ENCODE measurements around the gene VKORC1. TPM values are rescaled to one million over a fixed set of nuclear protein-coding genes. Genes with fewer than 3 reads are reported as not detected.
A peak's percentile ranks its signal among the peaks of the same experiment; 100 is the strongest.

Gene VKORC1
- total and polyA plus RNA-seq, 2 of the 8 experiments (the other 6 are each of a cell fraction or from before 2014, with no cell fraction given) = 84.1 to 483 TPM

- Histone ChIP-seq H3K4ac (replicated peaks; ENCODE audit: insufficient read length, low read depth, low read length) (no peak overlapping the region), H2BK15ac (ENCODE audit: low read length) (no peak overlapping the region), H2BK120ac (replicated peaks; ENCODE audit: low read depth, low read length) (no peak overlapping the region), H3K9me3 (ENCODE audit: insufficient read depth in 2 of 2, low read depth in 1 of 2, low read length in 1 of 2) (no peaks in the 10 kb centered on the region), H3K4me2 (ENCODE audit: insufficient read depth in 1 of 2, low read depth in 2 of 2, low read length in 2 of 2) (peak overlapping the region; percentile 57 to 69), H2AFZ (ENCODE audit: low read length) (peak overlapping the region; percentile 28; the same call in 1 of the 2 replicates), H3K9ac (replicated peaks in 1 of 4; ENCODE audit: extremely low read depth in 1 of 4, low read depth in 3 of 4, low read length in 3 of 4) (peak overlapping the region in 1 of 4 experiments; percentile 1; a peak in 1 of 7 replicates), H3K4me3 (ENCODE audit: extremely low read depth in 1 of 4, insufficient read depth in 2 of 4, low read depth in 3 of 4, low read length in 4 of 4) (peak overlapping the region; percentile 9 to 54 (median 40); a peak in 5 of 8 replicates), H3K14ac (ENCODE audit: insufficient read length) (no peak overlapping the region), H3K23me2 (ENCODE audit: low read depth, low read length) (peaks cover 2% of the 10 kb centered on the region; the same call in 1 of the 2 replicates), H3K4me1 (replicated peaks in 1 of 4; ENCODE audit: control insufficient read depth in 3 of 4, insufficient read depth in 4 of 4, low read length in 3 of 4) (peaks cover 0 to 3% (median 0%) of the 10 kb centered on the region in 4 experiments; a peak in 3 of 7 replicates), H3K23ac (ENCODE audit: insufficient read length) (no peak overlapping the region), H3K27me3 (replicated peaks in 1 of 4; ENCODE audit: control insufficient read depth in 3 of 4, extremely low read depth in 1 of 4, insufficient read depth in 3 of 4, low read length in 3 of 4) (no peaks in the 10 kb centered on the region), H4K91ac (replicated peaks; ENCODE audit: insufficient read length, low read length) (no peak overlapping the region), H4K5ac (ENCODE audit: insufficient read length, low read depth, low read length) (no peak overlapping the region), H2BK12ac (ENCODE audit: low read depth, low read length) (no peak overlapping the region), H3K79me2 (ENCODE audit: control insufficient read depth in 1 of 2, insufficient read depth in 2 of 2, low read length in 2 of 2) (no peaks in the 10 kb centered on the region), H3K56ac (replicated peaks; ENCODE audit: insufficient read length, low read depth, low read length) (no peak overlapping the region), H2AK5ac (ENCODE audit: low read depth, low read length) (no peak overlapping the region), H4K8ac (ENCODE audit: extremely low read depth, insufficient read depth, low read length) (no peak overlapping the region; the same call in 1 of the 2 replicates), H3K79me1 (ENCODE audit: low read depth, low read length) (no peaks in the 10 kb centered on the region; the same call in 1 of the 2 replicates), H3K18ac (ENCODE audit: extremely low read depth, low read length) (no peak overlapping the region), H3K27ac (ENCODE audit: low read depth, low read length) (no peak overlapping the region), H2BK20ac (ENCODE audit: low read length) (no peak overlapping the region), H4K20me1 (replicated peaks in 1 of 2; ENCODE audit: control insufficient read depth in 1 of 2, insufficient read depth in 2 of 2, low read length in 2 of 2) (peaks cover 0 to under 1% of the 10 kb centered on the region in 2 experiments), H2BK5ac (ENCODE audit: low read depth, low read length) (no peak overlapping the region), H3K36me3 (ENCODE audit: control insufficient read depth in 2 of 4, insufficient read depth in 4 of 4, low read length in 3 of 4) (peaks cover 0 to 7% (median 0%) of the 10 kb centered on the region in 4 experiments; a peak in 1 of 8 replicates)
- ChIA-PET CTCF (ENCODE audit: partially characterized antibody) (interaction anchor here (0.6 to 2.5 kb wide), 30 partner anchors 8 to 831 kb away, joined by 3 to 30 read pairs (median 4); partner anchors contain the start of genes HSD3B7, PRSS53, ZNF267 and ZNF646), POLR2A (ENCODE audit: partially characterized antibody) (interaction anchor here (0.7 to 3.2 kb wide), 11 partner anchors 10 to 91 kb away, joined by 3 to 15 read pairs (median 3); partner anchors contain the start of genes STX4, ZNF646 and ZNF668)
- WGBS, 2 experiments (ENCODE audit: extremely low coverage in 1 of 2, insufficient coverage in 1 of 2, insufficient read length in 1 of 2, insufficient replicate concordance in 2 of 2, low coverage in 1 of 2, low lambda C conversion rate in 2 of 2, missing lambda C conversion rate in 1 of 2) = 94% methylated on average over 10 of the region's 10 CpGs; no CpG with 5 or more reads in 1 of the 2 experiments
- no peak for FAIRE-seq
- no peak for DNase-seq (ENCODE audit: low read depth in 1 of 2, low spot score in 2 of 2)
- TF ChIP-seq, protein P1, sequence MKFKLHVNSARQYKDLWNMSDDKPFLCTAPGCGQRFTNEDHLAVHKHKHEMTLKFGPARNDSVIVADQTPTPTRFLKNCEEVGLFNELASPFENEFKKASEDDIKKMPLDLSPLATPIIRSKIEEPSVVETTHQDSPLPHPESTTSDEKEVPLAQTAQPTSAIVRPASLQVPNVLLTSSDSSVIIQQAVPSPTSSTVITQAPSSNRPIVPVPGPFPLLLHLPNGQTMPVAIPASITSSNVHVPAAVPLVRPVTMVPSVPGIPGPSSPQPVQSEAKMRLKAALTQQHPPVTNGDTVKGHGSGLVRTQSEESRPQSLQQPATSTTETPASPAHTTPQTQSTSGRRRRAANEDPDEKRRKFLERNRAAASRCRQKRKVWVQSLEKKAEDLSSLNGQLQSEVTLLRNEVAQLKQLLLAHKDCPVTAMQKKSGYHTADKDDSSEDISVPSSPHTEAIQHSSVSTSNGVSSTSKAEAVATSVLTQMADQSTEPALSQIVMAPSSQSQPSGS (IDR thresholded peaks at IDR 0.05; ENCODE audit: low read length) = no peak
Observed at GRCh38 chr16:31042866-31043265, 51.7 kb downstream of the VKORC1 start.
